HG03175 (cell line): ENCODE results near the gene SIK2.
"Not testable (repeated sequence)": the region's sequence is repeated elsewhere in the genome, so short reads cannot be mapped to it uniquely, and the experiment has no call there.

Experiments
- ATAC-seq: cut with Tn5 transposase; IDR thresholded peaks from one replicate; pipeline ENCODE4 v1.9.1; 2021; ENCODE audit warnings: mild to moderate bottlenecking, moderate library complexity; ENCODE audit not compliant: unreplicated experiment

SIK2 gene

DNA sequence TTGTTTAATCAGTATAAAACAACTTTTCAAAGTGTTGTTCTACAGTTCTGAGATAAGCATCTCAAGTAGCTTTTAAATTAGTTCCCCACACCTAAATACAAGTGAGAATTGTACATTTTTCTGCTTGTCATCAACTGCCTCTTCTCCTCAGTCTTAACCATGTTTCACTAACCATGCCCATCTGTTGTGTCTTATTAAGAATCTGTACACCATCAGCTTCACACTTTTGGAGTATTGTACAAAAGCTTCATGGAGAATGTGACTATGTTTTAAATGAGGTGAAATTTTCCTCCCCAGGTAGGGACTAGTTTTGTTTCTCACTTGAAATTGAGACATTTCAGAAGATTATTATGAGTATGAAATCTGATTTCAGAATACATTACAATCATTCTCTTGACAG is 52.4 kb downstream of the SIK2 start:
- no peak for ATAC-seq

DNA sequence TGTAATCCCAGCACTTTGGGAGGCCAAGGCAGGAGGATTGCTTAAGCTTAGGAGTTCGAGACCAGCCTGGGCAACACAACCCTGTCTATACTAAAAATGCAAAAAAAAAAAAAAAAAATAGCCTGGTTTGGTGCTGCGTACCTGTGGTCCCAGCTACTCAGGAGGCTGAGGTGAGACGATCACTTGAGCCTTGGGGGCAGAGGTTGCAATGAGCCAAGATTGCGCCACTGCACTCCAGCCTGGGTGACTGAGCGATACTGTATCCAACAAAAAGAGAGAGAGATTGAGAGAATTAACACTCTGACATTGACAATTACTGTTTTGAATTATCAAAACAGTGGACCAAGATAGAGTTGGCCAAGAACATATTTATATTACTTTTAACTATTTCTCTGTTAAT is 53.7 kb downstream of the SIK2 start:
- no peak for ATAC-seq

DNA sequence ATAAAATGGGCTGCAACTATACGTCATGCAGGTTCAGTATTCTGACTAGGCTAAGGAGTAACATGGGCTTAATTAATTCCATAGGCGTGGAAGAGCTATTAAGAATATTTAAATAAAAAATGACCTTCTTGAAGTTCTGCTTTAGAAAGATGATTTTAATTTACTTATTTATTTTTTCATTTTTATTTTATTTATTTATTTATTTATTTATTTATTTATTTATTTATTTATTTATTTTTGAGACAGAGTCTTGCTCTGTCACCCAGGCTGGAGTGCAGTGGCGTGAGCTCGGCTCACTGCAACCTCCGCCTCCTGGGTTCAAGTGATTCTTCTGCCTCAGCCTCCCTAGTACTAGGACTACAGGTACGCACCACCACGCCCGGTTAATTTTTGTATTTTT is 55.7 kb downstream of the SIK2 start:
- not testable (repeated sequence) for ATAC-seq

DNA sequence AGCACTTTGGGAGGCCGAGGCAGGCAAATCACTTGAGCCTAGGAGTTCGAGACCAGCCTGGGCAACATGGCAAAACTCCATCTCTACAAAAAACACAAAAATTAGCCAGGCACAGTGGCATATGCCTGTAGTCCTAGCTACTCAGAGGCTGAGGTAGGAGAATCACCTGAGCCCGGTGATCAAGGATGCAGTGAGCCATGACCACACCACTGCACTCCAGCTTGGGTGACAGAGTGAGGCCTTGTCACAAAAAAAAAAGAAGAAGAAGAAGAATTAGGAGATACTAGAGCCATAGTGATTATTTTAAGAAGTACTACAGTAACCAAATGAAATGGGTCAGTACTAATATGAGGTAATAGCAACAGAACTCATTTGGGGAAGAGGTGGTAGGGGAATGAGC is 56.2 kb downstream of the SIK2 start:
- ATAC-seq, result not testable (repeated sequence)

DNA sequence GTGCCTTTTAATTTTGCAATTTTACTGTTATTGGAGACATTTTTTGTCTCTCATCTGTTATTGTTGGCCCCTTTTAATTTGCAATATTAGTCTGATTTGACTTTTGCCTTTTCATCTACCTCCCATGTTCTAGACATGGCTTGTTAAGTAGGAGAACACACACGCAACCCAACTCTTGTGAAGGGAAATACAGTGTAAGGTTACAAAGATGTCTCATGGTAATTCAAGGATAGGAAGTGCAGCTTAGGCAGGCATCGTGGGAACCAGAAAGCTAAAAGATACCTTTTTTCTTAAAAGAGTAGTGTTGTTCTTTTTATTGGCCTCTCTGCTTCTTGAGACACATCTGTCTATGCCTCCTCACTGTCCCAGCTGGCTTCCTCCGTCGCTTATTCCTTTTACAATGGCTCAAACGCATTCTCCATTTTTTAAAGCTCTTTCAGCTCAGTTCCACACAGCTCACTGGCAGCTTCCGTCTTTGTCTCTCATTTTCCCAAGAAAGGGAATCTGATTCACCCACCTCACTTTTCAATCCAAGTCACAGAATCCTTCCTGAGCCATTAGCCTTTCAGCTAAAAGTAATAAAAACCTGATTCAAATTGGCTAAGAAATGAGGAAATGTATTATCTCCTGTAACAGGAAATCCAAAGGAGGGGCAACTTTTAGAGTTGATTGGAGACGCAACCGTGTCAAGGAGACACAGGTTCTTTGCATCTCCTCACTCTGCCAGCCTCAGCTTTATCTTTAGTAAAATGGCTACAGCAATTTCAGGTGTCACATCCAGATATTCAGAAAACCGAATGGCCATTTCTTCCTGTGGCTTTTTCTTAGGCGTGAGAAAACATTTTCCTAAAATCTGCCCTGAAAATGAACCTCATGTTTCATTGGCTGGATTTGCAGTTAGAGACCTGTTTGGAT is 57.2 kb downstream of the SIK2 start:
- no peak for ATAC-seq

DNA sequence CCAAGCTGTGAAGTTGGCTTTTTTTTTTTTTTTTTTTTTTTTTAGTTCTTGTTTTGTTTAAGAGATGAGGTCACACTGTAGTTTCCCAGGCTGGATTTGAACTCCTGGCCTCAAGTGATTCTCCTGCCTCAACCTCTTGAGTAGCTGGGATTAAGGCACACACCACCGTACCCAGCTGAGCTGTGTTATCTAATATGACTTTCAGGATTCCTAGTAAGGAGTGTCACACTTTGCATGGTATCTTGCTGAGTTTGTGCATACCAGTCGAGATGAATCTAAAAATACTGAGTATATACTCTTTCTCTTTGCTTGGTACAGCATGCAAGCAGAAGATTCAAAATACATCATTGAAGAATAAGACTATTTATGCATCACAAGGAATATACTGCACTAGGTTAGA is 58.6 kb downstream of the SIK2 start:
- ATAC-seq, result no peak

DNA sequence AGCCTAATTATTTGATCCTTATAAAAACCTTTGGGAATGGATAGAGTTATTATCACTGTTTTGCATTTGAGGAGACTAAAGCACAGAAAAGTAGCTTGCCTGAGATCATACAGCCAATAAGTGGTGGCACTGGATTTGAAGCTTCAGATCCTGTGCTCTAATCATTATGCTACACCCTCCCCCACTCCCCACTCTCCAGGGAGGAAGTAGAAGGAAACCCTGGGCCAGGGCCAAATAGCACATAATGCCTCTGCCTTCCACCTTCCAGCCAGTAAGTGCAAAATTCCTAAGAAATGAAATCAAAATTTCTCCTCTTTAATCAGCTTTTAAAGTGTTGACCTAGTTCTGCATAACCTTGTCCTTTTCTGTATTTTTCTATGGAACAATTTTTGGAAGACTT is 61.6 kb downstream of the SIK2 start:
- ATAC-seq, result no peak

DNA sequence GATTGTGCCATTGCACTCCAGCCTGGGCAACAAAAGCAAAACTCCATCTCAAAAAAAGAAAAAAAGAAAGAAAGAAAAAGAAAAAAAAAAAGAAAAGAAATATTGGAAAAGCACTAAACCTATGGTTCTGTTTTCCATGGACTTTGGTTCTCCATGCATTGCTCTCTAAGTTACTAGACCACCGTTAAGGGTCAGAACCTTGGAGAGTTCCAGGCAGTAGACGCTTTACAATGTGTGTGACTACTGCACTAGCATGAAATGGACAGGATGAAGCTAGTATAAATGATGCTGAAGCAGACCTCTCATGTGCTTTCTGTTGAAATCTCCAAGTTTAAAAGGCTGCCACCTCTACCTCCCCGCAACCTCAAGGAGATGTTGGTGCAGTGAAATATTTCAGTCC is 63.5 kb downstream of the SIK2 start:
- ATAC-seq, result no peak

DNA sequence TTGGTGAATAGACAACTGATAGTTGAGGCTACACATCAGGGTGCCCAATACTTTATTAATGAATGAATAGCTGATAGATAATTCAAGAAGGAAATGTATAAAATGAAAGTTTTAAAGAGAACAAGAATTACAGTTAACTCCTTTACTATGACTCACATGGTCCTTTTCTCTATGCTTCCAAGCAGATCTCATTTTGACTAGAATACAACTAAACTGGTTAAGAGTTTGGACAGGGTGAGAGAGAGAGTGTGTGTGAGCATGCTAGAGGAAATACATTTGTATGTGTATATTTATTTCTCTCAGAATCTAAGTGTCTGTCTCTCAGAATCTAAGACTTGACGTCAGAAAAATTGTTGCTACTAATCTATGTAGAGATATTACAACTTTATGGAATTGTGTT is 66.7 kb downstream of the SIK2 start:
- no peak for ATAC-seq

DNA sequence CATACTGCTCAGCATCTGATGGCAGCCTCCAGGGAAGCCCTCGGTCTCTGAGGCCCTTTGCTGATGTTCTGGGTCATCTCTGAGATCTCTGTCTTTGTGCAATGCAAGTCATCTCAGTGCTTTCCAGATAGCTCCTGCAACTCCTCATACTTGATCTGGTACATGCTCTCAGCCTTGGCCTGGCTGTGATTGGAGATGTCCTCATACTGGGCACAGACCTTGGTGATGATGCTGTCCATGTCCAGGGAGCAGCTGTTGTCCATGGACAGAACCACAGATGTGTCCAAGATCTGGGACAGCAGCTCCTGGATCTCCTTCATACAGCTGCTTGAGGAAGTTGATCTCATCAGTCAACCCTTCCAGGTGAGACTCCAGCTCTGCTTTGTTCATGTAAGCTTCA is 69.1 kb downstream of the SIK2 start:
- ATAC-seq, result no peak

DNA sequence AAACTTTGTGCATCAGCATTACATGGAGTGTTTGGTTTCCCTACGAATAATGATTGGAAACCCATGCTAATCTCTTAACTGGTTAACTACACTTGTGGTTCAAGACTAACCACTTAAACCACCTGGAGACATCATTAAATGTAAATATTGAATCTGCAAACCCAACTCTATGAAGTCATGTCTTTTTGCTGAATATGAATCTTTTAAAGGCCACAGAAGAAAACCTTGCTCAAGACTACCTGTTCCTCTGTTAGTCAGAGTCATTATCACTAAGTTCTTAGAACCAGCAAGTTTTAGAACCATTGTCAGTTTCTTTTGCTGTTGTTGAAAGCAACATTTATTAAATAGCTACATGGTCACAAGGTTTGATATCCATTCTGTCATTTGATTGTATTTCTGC is 70.7 kb downstream of the SIK2 start:
- ATAC-seq, result no peak

DNA sequence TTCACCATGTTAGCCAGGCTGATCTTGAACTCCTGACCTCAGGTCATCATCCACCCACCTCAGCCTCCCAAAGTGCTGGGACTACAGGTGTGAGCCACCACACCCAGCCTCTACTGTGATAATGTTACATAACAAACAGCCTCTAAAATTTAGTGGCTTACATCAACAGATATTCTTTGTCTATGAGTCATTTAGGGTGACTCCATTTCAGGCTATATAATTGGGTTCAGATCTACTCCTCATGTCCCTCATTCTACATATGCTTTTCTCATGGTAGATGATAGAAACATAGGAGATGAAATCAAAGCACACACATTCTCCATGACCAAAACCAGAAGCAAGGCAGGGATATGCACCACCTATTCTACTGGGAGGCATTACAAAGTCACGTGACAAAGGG is 72.7 kb downstream of the SIK2 start:
- ATAC-seq, result no peak

DNA sequence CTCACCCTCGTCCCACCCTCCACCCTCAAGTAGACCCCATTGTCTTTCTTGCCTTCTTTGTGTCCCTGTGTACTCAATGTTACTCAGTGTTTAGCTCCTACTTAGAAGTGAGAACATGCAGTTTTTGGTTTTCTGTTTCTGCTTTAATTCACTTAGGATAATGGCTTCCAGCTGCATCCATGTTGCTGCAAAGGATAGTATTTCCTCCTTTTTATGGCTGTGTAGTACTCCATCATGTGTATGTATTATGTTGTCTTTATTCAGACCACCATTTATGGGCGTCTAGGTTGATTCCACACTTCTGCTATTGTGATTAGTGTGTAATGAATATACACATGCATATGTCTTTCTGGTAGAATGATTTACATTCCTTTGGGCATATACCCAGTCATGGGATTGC is 73.6 kb downstream of the SIK2 start:
- ATAC-seq, result no peak

DNA sequence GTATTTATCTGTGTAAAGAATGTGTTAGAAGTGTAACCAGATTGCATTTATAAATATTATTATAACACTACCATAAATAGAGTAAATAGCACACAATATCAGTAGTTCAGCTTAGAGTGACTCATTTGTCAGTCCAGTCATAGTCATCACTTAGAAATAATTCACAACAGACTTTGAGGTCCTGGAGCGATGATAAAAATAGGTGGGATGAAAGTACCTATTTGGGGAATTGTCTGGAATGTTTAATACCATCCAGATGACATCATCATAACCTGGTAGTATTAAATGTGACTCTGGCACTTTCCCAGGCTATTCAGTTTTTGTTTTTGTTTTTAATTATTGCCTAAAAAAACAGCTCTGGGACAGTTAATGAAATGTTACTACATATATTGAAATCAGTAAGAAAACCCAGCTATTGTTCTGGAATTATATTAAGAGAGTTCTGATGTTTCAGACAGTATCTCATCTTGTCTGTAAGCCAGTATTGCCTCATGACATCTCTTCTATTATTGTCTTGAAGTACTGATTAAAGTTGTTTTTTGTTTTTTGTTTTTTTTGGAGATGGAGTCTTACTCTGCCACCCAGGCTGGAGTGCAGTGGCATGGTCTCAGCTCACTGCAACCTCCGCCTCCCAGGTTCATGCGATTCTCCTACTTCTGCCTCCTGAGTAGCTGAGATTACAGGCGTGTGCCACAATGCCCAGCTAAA is 74.8 kb downstream of the SIK2 start:
- no peak for ATAC-seq

DNA sequence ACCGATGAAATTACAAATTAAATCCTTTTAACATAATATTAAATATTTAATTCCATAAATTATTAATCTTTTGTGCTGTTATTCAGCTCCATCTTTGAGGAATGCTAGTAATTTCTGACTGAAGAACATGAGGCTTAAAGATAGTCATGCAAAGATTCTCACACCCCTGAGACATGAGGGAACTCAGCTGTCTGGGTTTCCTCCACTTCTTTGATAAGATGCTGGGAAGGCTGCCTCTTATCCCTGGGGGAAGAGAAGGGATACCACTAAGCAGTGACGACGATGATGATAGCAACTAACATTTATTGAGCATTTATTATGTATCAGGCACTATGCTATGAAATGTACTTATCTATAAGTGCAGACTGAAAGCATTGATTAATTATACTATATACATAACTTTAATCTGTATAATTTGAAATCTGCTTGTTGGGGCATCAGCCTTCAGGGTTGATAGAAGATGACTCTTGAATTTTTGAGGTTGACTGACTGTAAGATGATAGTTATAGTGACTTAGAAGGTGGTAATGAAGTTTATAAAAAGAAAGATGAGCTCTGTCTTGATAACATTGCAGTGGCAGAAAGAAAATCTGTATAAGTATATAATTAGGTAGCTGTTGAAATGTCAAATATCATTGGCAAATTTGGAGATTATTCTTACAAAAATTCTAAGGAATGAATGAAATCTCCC is 78.4 kb downstream of the SIK2 start:
- ATAC-seq, result no peak

DNA sequence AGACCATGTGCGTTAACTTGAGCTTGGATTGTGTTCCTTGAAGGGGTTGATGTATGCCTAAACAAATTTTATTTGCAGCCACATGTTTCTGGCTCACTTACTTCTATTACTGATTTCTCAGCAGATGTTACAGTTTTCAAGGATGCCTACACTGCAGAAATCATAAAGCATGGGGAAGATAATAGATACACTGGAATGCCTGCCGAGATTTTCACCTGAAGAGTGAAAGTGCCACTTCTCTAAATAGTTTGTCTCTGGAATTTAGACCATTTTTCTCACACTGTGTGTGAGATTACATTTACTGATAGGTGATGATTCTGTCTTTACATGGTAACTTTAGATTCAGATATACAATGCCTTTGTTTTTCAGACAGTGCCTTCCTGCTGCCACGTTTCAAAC is 81.6 kb downstream of the SIK2 start:
- ATAC-seq, result no peak

DNA sequence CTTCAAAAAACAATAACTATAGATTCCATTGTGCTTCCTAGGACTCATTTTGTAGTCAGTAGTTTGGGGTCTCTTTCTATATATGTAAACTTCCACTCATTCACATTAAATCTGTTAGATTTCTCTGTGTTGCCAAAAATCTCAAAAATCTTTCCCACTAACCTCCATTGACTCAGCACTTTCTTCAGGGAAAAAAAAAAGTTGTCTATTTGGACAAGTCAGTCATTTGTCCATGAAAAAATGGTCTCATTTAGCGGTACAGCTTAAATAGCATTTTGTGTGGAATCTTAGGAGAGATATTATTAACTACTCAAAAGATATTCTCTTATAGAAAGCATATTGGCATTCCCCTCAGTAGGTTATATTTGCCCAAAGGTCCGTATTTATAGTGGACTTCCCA is 82.0 kb downstream of the SIK2 start:
- ATAC-seq, result no peak

DNA sequence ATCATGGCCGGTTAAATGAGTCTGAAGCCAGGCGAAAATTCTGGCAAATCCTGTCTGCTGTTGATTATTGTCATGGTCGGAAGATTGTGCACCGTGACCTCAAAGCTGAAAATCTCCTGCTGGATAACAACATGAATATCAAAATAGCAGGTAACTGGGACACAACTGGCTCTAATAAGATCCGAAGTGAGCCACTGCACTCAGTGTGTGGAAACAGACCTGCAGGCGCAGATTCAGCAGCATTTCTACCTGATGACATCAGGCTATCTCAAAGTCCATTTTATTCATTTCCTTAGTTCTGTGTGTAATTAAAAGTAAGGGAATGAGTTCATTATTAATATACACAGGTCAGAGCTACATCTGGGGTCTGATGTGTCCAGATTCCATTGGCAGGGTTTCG is 85.8 kb downstream of the SIK2 start:
- ATAC-seq, result no peak

DNA sequence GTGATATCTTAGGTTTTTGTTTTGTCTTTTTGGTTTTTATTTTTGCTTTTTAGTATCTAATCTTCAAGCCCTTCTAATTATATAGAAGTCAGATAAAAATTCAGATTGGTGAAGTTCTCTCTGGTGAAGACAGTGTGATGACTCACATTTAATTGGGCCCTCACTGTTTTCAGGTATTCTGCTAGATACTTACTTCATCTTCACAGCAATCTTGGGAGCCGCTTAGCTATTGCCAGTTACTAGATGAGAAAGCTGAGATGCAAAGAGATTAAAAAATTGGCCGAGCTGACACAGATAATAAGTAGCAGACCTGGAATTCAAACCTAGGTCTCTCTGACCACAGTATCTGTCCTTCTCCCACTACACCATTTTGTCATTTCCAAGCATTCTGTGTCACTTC is 88.9 kb downstream of the SIK2 start:
- ATAC-seq, result no peak

DNA sequence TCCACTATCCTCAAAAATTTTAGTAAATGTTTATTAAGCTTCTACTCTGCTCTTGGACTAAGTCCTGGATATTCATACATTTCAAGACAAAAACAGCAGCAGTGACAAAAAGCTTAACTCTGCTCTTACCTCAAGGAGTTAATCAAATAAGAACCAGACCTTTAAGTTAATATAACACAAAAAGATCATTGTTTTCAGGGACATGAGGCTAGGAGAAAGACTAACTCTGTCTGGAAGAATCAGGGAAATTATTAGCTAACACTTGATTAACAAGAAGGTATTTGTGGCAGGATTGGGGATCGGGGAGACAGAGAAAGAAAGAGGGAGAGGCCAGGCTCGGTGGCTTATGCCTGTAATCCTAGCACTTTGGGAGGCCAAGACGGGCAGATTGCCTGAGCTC is 89.5 kb downstream of the SIK2 start:
- no peak for ATAC-seq

DNA sequence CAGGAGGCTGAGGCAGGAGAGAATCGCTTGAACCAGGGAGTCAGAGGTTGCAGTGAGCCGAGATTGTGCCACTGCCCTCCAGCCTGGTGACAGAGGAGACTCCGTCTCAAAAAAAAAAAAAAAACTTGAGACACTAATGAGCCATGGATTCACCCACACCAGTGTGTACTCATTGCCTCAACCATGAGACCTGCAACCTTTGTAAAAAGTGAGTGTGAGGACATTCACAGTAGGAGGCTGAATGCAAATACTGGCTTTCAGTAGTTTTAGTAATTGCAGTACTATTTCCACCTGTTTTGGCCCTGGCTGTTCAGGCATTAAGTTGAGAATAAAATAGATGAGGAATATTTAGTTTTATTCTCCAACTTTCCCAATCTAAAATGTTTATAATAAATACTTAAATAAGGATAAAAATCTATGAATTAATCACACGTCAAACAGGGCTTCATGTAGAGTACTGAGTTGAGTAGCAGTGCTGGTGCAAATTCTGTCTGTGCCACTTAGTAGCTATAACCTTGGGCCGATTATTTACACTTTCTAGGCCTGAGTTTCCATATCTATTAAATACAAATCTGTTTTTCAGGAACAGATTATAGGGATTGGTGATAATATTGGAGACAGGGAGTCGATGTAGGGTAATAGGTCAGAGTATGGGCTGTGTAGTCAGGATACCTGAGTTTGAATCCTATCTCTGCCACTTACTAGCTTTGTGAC is 91.1 kb downstream of the SIK2 start:
- ATAC-seq, result no peak
